NCI-H2227 (cell line): ENCODE data around the gene POMC.
"Not testable (repeated sequence)": the region's sequence is repeated elsewhere in the genome, so short reads cannot be mapped to it uniquely, and the experiment has no call there.

Experiments used
- DNase-seq: peaks from one replicate; lab custom pipeline; 2025; ENCODE audit not compliant: unreplicated experiment; lab: John Stamatoyannopoulos, UW

POMC gene

DNA sequence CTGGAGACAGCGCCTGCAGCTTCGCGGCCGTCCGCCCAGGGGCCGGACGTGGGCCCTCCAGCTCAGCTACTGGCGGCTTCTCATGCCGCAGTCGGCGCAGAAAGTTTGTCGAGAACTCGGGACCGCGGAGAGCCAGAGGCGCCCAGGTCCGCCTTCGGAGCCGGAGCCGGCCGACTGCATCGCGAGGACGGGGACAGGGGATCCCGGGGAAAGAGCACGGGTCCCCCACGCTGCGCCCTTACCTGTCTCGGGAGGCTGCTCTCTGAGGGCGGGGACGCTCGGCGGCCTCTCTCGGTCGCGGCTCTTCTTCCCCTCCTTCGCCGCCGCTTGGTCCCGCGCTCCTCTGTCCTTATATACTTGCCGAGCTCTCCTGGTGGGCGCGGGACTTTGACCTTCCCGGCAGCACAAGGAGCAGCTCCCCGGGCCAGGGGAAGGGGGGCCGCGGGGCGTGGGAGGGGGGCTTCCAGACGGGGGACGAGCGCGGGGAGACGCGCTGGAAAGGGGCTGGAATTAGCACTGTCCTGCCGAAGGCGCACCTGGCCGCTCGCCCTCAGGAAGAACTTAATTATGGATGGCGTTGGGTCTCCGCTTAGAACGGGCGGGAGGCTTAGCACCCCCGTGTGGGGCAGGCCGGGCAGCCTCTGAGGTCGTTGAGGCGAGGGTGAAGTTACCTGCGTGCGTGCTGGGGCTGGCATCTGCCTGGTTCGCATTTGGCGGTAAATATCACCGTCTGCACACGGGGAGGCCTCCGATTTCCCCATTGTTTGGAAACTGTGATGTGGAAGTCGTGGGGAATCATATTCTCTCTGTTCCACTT, at the start of gene POMC:
TSS of gene POMC (minus strand) at position 325 of the 817 bp plus-strand sequence. CDS start 3,808 bp downstream, outside the sequence.
- peak; percentile 46 for DNase-seq

DNA sequence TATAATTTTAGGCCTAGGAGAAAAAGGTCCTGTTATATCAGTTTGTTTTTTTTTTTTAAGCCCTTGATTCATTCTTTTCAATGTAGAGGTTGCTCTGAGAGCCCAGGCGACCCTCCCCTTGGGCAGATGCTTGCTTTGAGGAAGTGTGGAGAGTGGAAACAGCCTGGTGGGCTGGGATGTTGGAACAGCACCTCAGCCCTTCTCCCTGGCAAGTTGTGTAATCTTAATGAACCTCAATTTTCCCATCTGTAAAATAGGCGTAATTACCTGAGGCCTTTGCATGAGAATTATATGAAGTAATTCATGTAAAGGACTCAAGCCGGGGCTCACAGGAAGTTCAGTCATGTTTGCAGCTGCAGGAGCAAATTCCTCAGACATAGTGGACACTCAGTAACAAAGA, 49.7 kb upstream of the POMC start:
- no peak for DNase-seq

DNA sequence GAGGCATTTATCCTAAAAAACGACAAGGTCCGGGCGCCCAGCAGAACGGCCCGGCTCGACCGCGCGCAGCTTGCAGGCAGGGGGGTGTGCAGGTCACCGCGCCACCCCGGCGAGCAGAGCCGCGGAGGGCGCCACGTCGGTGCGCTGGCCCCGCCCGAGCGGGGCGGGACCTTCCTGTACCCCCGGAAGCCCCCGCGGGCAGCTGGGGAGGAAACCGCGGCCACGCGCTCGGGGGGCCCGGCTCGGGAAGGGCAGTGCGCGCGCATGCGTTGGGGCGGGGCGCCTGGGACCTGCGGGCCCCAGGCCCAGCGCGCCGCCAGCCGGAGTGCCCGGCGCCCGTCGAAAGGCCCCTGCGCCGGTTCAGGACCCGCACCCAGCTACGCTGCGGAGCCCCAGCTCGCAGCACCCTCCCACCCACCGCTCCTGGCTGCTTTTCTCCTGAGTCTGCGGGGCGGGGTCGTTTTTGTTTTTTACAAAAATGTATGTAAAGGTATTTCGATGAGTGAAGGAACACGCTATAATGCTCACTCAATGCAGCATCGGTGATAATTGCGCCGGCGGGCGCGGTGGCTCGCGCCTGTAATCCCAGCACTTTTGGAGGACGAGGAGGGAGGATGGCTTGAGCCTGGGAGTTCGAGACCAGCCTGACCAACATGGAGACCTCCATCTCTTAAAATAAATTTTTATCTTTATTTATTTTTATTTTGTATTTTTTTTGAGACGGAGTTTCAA, 47.7 kb upstream of the POMC start:
- DNase-seq: no peak

DNA sequence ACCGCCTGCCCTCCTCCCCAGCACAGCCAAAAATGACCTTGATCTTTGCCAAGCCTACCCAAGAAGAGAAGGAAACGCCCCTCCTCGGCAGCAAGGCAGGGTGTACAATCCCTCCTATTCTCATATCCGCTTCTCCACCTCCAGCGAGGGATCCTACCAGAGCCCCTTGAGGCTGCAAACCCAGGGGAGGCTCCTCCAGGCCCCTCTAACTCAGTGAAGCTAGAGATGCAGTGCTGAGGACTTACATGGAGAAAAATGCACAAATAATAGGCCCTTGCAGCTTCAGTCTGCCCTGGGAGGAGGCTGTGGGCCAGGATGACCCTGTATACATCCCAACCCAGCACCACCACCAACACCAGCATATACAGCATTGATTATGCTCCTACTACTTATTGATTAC, 46.9 kb upstream of the POMC start:
- DNase-seq: no peak

DNA sequence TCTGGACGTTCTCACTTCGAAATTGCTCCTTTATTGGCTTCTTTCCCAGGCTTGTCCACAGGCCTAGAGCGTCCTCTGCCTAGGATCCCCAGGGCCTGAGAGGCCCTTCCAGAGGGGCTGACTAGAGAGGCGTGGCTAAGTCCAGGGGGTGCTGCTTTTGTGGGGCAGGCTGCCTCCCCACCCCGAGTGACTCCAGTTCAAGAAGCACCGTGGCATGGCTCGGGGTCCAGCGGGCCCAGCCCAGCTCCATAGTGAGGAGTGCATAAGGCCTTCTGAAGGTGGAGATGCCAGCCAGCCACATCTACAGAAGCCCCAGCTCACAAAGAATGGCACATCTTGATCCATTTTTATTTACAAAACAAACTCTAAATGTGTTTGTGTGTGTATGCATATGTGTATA, 44.8 kb upstream of the POMC start:
- DNase-seq: no peak

DNA sequence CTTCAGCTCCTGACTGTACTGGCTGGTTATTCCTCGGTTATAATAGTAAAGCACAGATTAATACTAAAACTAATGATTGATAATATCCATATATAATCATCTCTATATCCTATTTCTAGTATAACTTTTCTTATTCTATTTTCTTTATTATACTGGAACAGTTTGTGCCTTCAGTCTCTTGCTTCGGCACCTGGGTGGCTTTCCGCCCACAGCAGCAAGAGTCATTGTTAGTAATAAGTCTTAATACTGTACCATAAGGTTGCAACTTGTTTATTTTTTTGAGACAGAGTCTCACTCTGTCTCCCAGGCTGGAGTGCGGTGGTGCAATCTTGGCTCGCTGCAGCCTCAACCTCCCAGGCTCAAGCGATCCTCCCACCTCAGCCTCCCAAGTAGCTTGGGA, 42.5 kb upstream of the POMC start:
- DNase-seq: not testable (repeated sequence)

DNA sequence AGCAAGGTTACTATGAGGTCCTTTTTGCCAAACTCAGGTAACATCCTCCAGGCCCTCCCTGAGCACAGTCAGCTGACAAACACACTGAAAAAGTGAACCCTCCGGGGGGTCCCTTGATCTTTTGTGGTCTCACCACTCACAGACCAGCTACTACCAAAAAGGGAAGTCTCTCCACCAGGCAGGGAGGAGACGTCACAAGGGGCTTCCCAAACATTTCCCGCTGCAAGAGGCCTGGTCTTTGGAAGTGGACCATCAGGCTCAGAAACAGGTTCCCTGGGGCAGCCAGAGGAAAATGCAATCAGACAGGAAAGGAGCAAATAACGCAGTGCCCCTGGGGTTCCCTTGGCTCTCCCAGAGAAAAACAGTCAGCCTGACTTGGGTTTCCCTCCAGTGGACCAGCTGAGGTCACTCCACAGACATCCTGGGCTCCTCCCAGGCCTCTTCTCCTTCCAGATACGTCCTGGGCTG, 38.7 kb upstream of the POMC start:
- no peak for DNase-seq

DNA sequence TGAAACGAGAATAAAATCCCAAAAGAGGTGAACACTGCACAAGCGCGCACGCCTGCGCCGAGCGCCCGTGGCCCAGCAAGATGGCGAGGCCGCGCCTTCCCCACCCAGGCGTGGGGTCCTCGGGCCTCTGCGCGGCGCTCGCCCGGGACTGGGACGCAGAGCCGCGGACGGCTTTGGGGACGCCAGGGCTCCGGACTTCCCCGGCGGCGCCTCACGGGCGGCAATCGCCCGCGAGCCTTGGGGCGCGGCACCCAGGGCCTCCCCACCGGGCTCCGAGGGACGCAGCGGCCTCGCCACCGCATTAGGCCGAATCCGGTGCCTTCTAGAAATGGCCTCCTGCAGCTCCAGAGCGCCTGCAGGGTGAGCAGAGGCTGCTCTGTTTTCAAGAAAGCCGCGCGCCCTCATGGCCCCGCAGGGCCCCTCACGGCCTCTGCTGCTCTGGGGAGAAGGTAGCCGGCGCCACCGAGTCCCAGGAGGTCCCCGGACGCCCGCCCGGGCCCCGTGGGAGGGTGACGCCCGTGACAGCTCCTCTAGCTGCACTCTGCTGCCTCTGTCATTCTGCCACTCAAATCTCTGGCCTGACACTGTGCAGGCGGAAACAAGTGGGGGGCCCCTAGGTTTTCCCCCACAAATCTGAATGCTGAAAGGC, 35.9 kb upstream of the POMC start:
- DNase-seq: no peak

DNA sequence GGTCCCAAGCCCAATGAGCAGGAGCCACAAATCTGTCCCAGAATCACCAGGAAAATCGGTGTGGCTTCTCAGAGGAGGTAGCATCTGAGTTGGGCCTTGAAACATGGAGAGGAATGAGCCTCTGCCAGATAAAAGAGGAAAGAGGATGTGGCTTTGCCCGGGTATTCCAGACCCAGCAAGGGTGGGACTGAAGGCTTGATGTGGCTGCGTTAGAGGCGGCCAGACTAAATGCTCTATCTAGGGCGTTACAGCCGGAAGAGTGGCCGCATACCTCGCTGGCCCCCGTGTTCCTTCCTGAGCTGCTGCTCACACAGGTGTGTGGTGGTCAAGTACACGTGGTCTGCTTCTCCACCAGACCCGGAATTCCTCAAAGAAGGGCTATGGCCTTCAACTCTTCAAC, 33.9 kb upstream of the POMC start:
- no peak for DNase-seq

DNA sequence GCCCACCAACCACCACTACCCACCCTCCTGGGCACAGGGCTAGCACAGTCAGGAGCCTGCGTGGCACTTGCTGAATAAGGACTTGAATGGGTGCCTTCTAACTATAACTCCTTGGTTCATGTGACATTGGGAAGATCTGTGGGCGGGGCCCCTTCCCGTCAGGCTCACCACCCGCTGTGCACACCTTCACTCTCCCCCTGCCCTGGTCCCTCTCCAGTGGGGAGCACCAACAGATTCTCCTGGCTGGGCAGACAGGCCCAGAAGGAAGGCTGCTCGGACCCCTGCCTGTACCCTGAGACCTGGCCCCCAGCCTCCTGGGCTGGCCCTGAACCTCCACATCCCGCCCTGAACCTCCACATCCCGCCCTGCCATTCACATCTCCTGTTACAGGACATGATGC, 33.4 kb upstream of the POMC start:
- DNase-seq: no peak

DNA sequence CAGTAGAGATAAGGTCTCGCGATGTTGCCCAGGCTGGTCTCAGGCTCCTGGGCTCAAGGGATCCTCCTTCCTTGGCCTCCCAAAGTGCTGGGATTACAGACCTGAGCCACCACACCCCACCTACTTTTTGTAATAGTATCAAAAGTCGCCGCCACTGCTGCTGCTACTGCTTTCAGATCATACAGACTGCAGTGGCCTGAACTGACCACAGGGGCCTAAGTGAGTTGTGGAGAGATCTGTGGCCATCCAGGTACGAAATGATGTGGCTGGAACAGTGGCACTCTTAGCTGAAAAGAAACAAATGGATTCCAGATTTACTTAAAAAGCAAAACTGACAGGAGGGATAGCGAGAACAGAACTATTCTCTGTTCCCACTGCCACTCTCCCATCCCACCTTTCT, 32.9 kb upstream of the POMC start:
- no peak for DNase-seq

DNA sequence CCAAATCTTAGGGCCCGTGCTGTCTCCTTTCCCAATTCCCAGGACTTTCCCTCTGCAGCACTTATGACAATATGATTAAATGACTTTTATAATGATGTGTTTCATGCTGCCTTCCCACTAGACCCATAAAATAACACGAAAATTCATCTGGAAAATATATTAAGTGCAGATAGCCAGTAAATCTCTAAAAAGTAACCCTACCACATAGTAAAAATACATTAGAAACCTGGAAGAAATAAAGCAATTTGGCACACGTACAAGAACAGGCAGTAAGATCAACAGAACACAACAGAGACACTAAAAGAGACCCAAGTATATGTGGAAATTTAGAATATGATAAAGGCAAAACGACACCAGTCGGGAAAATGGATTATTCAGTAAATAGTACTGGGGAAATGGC, 30.2 kb upstream of the POMC start:
- DNase-seq: no peak

DNA sequence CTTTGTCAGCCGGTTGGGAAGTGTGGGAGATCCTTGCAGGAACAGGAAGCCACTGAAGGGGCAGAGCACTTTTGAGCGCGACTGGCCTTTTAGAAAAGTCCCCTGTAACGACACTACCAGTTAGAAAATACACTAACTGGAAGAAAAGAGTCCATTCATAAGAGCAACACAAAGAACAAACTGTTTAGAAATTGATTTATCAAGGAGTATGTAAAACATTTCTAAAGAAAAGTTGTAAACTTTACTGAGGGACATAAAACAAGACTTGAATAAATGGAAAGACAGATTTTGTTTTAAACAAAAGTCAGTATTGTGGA, 29.8 kb upstream of the POMC start:
- DNase-seq: no peak

DNA sequence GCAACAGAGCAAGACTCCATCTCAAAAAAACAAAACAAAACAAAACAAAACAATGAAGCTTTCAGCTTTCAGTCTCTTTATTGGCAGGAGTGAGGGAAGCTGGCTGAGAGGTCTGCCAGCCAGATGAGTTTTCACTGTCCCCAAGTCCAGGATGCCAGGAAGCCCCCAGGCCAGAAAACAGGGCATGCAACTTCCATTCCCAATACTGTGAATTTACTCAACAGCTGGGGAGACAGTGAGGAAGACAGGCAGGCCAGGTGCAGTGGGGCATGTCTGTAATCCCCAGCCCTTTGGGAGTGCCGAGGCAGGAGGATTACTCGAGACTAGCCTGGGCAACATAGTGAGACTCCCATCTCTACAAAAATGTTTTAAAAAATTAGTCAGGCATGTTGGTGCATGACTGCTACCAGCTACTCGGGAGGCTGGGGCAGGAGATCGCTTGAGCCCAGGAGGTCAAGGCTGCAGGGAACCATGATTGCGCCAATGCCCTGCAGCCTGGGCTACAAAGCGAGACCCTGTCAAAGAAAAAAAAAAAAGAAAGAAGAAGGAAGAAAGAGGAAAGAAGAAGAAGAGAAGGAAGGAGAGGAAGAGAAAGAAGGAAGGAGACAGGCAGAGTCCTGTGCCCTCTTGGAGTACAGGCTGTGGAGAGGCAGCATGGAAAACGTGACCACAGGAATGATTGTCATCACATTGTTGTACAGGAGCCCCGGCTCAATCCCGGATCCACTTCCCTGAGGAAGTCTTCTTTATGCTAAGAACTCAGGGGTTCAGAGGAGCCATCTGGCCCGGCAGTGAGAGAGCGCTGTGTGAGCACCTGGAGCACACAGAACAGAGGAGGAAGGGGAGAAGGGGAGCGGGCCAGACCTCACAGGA, 29.2 kb upstream of the POMC start:
- DNase-seq: no peak

DNA sequence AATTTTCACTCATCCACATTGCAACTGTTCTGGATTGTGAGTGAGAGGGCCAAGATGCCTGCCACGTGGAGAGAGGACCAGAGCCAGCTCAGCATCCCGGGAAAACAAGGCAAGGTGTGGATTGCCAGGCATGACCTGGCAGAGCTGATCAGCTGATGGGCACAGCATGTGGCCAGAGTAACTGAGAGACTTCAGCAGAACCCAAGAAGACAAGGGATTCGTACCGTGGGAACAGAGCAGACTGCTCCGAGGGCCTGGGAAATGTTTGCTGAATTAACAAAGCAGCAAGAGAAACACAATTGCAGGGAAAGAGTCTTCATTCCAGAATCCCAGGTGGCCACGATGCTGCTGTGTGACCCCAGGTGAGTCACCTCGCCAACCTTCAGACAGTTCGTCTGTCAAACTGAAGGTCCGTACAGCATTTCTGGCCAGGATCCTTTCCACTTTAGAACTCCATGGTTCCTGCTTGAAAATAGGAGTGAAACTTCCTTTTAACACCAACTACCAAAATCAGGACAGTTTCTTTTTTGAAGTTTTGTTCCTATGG, 26.3 kb upstream of the POMC start:
- no peak for DNase-seq

DNA sequence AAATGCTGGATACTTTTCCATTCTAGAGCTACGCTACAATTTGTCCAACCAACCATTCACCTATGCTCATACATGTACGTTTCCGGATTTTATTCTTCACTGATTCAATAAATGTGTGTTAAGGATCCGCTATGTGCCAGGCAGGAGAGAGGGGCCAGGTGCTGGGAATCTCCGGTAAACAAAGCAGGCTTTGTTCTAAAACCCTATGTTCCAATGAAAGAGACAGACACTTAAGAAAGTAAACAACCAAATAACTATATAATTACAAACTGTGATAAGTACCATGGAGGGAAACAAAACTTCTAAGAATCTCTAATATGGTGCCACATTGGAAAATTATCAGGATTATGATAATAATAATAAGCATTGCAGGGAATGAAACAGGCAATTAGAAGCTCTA, 22.2 kb upstream of the POMC start:
- DNase-seq: peak; percentile 40

DNA sequence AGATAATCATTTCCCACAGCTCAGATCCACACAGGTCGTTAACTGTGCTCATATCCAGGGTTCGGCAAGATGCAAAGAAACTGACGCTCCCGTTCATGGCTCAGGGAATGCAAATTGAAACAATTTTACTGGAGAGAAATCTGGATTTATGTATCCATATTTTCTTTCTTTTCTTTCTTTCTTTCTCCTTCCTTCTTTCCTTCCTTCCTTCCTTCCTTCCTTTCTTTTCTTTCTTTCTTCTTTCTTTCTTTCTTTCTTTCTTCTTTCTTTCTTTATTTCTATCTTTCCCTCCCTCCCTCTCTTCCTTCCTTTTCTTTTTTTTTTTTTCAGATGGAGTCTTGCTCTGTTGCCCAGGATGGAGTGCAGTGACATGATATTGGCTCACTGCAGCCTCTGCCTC, 20.0 kb upstream of the POMC start:
- DNase-seq: no peak

DNA sequence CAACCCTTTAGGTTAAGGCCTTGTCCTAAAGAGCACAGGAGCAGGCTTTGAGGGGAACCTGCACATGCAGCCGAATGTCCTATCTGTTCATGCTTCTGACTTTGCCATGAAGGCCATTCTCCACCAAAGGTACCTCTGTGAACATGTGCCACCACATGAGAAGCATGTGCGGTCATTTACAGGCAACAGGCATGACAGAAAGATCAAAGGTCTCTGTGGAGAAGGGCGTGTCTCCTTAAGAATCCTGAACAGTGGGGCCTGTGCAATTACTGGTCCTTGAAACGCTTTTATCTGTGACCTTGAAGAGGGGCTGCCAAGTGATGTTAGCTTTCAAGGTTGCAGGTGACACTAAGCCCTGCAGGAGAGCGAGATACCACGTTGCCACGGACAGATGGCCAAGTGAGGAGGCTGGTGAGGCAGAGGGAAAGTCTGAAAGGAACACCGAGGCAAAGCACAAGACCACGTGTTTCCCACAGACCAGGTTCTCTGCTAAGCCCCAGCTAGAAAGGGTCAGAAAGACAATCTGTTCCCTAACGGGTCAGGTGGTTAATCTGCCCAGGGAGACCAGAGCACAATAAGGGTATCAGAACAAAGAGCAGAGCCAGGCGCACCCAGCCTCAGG, 19.5 kb upstream of the POMC start:
- DNase-seq: peak; percentile 41

DNA sequence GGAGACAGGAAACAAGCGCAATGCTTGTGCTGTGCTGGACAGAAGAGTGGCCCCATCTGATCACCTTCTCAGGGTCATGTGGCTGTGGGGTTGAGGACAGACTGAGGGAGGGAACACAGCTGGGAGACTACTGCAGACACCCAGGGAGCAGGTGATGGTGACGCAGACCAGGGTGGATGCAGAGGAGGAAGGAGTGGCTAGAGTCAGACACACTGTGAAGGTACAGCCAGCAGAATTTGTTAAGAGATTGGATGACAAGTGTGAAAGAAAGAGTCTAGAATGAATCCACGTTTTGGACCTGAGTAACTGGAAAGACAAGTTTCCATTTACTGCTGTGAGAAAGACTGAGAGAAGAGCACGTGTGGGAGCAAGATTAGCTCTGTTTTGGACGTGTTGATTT, 15.9 kb upstream of the POMC start:
- no peak for DNase-seq

DNA sequence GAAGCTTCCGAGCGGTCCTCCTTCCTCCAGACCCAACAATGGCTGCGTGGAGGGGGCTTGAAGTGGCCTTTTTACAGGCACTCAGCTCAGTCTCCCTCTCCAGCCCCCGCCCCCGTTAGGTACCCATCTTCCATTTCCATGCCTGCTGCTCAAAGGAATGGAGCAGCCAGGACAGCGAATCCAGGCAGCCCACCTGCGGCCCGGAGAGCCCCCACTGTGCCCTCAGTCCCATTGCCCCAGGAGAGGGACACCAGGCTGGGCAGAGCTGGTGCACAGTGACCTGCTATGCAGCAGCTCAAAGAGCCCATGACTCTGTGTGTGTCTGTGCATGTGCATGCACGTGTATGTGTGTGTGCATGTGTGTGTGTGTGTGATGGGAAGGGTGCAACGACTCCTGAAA, 10.6 kb upstream of the POMC start:
- no peak for DNase-seq
